Stimulated activated CD4-positive, alpha-beta T cell treated with anti-CD3 and anti-CD28 coated beads, Interleukin-2, amount 100 ng/mL, for 48 hours (primary cell): ENCODE measurements around the gene CEP350.

Experiments used
- DNase-seq, 2 donors: peaks; one replicate each; pipeline ENCODE4 v3.0.0-alpha.2; 2020

Gene CEP350

GRCh38 chr1:180070286-180070685 is 115.7 kb downstream of the CEP350 start:
- no peak for DNase-seq

GRCh38 chr1:180071759-180072158 is 117.1 kb downstream of the CEP350 start:
- DNase-seq: no peak

- DNase-seq: no peak
Observed at GRCh38 chr1:180080439-180080838, 125.8 kb downstream of the CEP350 start.

GRCh38 chr1:180081474-180081873 is 126.9 kb downstream of the CEP350 start:
- no peak for DNase-seq

GRCh38 chr1:180083164-180083563 is 128.6 kb downstream of the CEP350 start:
- no peak for DNase-seq

GRCh38 chr1:180084867-180085266 is 130.3 kb downstream of the CEP350 start:
- no peak for DNase-seq

- DNase-seq: no peak
Observed at GRCh38 chr1:180085331-180085730, 130.7 kb downstream of the CEP350 start.

- no peak for DNase-seq
Observed at GRCh38 chr1:180092931-180093650, 138.5 kb downstream of the CEP350 start.

GRCh38 chr1:180094705-180095295 is 140.2 kb downstream of the CEP350 start:
- DNase-seq: no peak

GRCh38 chr1:180096584-180097325 is 142.1 kb downstream of the CEP350 start:
- no peak for DNase-seq

- no peak for DNase-seq
Observed at GRCh38 chr1:180097326-180097605, 142.7 kb downstream of the CEP350 start.

GRCh38 chr1:180101411-180101810 is 146.8 kb downstream of the CEP350 start:
- no peak for DNase-seq

GRCh38 chr1:180103819-180104218 is 149.2 kb downstream of the CEP350 start:
- no peak for DNase-seq

- no peak for DNase-seq
Observed at GRCh38 chr1:180112091-180112490, 157.5 kb downstream of the CEP350 start.

- DNase-seq: no peak
Observed at GRCh38 chr1:180112984-180113647, 158.5 kb downstream of the CEP350 start.

GRCh38 chr1:180114396-180114945 is 159.9 kb downstream of the CEP350 start:
- no peak for DNase-seq

- no peak for DNase-seq
Observed at GRCh38 chr1:180116964-180117763, 162.6 kb downstream of the CEP350 start.

GRCh38 chr1:180117764-180118116 is 163.1 kb downstream of the CEP350 start:
- DNase-seq: no peak

- no peak for DNase-seq
Observed at GRCh38 chr1:180119837-180120236, 165.2 kb downstream of the CEP350 start.

GRCh38 chr1:180123463-180123936 is 168.9 kb downstream of the CEP350 start:
- DNase-seq: no peak

- no peak for DNase-seq
Observed at GRCh38 chr1:180130651-180131050, 176.0 kb downstream of the CEP350 start.

GRCh38 chr1:180131510-180131909 is 176.9 kb downstream of the CEP350 start:
- DNase-seq: no peak

GRCh38 chr1:180133193-180133592 is 178.6 kb downstream of the CEP350 start:
- DNase-seq: no peak
